GM10847 (cell line): ENCODE data around the gene CDK18.

Experiments used
- POLR2A ChIP-seq: IDR thresholded peaks from 2 replicates; pipeline ENCODE4 v1.6.1; 2011; ENCODE audit not compliant: insufficient read length; ENCODE audit errors: extremely low read depth

CDK18 gene

GRCh38 chr1:205547936-205548827 is 43.7 kb downstream of the CDK18 start:
- TF ChIP-seq POLR2A, result no peak

- TF ChIP-seq POLR2A, result no peak
Measured at GRCh38 chr1:205554026-205554811, 49.8 kb downstream of the CDK18 start.

- no peak for TF ChIP-seq POLR2A
Measured at GRCh38 chr1:205561501-205562203, 57.2 kb downstream of the CDK18 start.

- TF ChIP-seq POLR2A, result no peak
Measured at GRCh38 chr1:205563927-205564441, 59.5 kb downstream of the CDK18 start.

GRCh38 chr1:205565799-205566198 is 61.3 kb downstream of the CDK18 start:
- TF ChIP-seq POLR2A, result no peak

- no peak for TF ChIP-seq POLR2A
Measured at GRCh38 chr1:205567716-205568115, 63.2 kb downstream of the CDK18 start.

GRCh38 chr1:205568135-205568468 is 63.6 kb downstream of the CDK18 start:
- TF ChIP-seq POLR2A, result no peak

- TF ChIP-seq POLR2A, result no peak
Measured at GRCh38 chr1:205568469-205569361, 64.2 kb downstream of the CDK18 start.

GRCh38 chr1:205569411-205570172 is 65.1 kb downstream of the CDK18 start:
- TF ChIP-seq POLR2A, result no peak

- no peak for TF ChIP-seq POLR2A
Measured at GRCh38 chr1:205570173-205570501, 65.7 kb downstream of the CDK18 start.

- no peak for TF ChIP-seq POLR2A
Measured at GRCh38 chr1:205570796-205571537, 66.5 kb downstream of the CDK18 start.

GRCh38 chr1:205571747-205572146 is 67.3 kb downstream of the CDK18 start:
- no peak for TF ChIP-seq POLR2A

GRCh38 chr1:205572421-205572820 is 68.0 kb downstream of the CDK18 start:
- no peak for TF ChIP-seq POLR2A
